ENCODE measurements around the gene MUC13. TPM values are rescaled to one million over a fixed set of nuclear protein-coding genes. Genes with fewer than 3 reads are reported as not detected.

MUC13 gene
- total and polyA plus RNA-seq, 2 of the 4 experiments (the other 2 are of a cell fraction) = not detected

DNA sequence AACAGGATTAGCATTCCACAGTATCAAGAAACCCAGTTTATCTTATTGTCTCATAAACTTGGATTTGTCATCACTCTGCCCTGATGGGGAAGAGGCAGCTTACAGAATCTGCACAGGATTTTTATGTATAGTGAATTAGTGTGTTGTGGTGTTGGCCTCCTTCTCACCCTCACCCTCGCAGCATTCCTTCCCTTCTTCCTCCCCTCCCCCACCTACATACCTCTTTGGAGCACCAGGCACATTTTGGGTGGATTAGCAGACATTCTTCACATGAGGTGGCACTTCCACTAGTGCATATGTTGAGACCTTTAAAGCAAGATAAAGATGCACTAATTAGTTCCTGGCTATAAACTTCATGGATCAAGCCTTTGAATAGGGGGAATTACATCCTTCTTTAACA is 61.3 kb downstream of the MUC13 start:
- WGBS, 2 experiments (ENCODE audit: extremely low coverage in 2 of 2, insufficient read length in 1 of 2) = no CpG with 5 or more reads among the region's 1 CpG
- H3K9ac ChIP-seq (ENCODE audit: low read depth, low read length) = no peak overlapping the region

More for the DNA sequence above, 61.3 kb downstream of the MUC13 start:
- Histone ChIP-seq H3K18ac (ENCODE audit: low read depth, low read length) (no peak overlapping the region), H3K27me3 (ENCODE audit: control insufficient read depth, insufficient read depth, low read length) (no peaks in the 10 kb centered on the region), H4K20me1 (ENCODE audit: insufficient read depth, low read length) (peaks cover 10% of the 10 kb centered on the region), H3K4me1 (ENCODE audit: control insufficient read depth, insufficient read depth, low read length) (peaks cover 7% of the 10 kb centered on the region), H2BK120ac (ENCODE audit: low read depth, low read length) (no peak overlapping the region), H2BK5ac (ENCODE audit: low read depth, low read length, poor library complexity, severe bottlenecking) (no peak overlapping the region), H3K27ac (ENCODE audit: insufficient read depth, low read length) (no peak overlapping the region), H4K91ac (ENCODE audit: insufficient read depth, low read depth, low read length) (no peak overlapping the region), H3K14ac (replicated peaks; ENCODE audit: low read depth, low read length) (0 out of 2 replicates have a peak overlapping the region, but pooled peaks have one; percentile 2), H3K36me3 (ENCODE audit: control insufficient read depth, insufficient read depth, low read length) (peaks cover 13% of the 10 kb centered on the region), H3K79me1 (ENCODE audit: low read depth in 1 of 2, low read length in 2 of 2) (peaks cover 16 to 68% of the 10 kb centered on the region in 2 experiments), H3K4me2 (ENCODE audit: low read depth, low read length) (no peak overlapping the region), H3K9me1 (ENCODE audit: insufficient read depth, low read length) (peaks cover 21% of the 10 kb centered on the region), H3K9me3 (ENCODE audit: control insufficient read depth, insufficient read depth, low read length) (no peaks in the 10 kb centered on the region), H2AFZ (replicated peaks; ENCODE audit: low read length, poor library complexity) (no peak overlapping the region), H2BK20ac (ENCODE audit: low read depth, low read length) (no peak overlapping the region), H3K4me3 (ENCODE audit: insufficient read depth, low read depth, low read length) (no peak overlapping the region), H3K56ac (ENCODE audit: extremely low read depth, insufficient read depth, low read length) (no peak overlapping the region), H2BK15ac (ENCODE audit: low read depth, low read length) (0 out of 3 replicates have a peak overlapping the region, but pooled peaks have one; percentile 30), H4K5ac (ENCODE audit: low read depth, low read length) (no peak overlapping the region), H3K23ac (ENCODE audit: low read depth, low read length) (0 out of 2 replicates have a peak overlapping the region, but pooled peaks have one; percentile 1), H4K8ac (ENCODE audit: low read depth in 2 of 2, low read length in 2 of 2) (no peak overlapping the region; a peak in 1 of 4 replicates), H2AK9ac (replicated peaks; ENCODE audit: low read depth, low read length, poor library complexity) (no peak overlapping the region), H2AK5ac (ENCODE audit: low read depth, low read length) (peak overlapping the region; percentile 59; the same call in 1 of the 2 replicates), H3K4ac (ENCODE audit: low read depth, low read length) (peak overlapping the region; percentile 2; the same call in 1 of the 2 replicates)
- in situ Hi-C loops (cut with MboI; ENCODE audit: low sequenced_read_pairs) = no loop called here
- no TSS peak for BruUV-seq (replicated peaks)
- no peak for DNase-seq
- TF ChIP-seq FOS (IDR thresholded peaks at IDR 0.05; ENCODE audit: low read depth, low read length) = no peak
- TF ChIP-seq, protein P1, sequence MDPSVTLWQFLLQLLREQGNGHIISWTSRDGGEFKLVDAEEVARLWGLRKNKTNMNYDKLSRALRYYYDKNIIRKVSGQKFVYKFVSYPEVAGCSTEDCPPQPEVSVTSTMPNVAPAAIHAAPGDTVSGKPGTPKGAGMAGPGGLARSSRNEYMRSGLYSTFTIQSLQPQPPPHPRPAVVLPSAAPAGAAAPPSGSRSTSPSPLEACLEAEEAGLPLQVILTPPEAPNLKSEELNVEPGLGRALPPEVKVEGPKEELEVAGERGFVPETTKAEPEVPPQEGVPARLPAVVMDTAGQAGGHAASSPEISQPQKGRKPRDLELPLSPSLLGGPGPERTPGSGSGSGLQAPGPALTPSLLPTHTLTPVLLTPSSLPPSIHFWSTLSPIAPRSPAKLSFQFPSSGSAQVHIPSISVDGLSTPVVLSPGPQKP (IDR thresholded peaks at IDR 0.05; ENCODE audit: borderline replicate concordance, low read depth, low read length) = no peak
- TF ChIP-seq SMC3 (IDR thresholded peaks at IDR 0.05; ENCODE audit: low read depth, low read length) = no peak
- no peak for TF ChIP-seq MAZ (IDR thresholded peaks at IDR 0.05; ENCODE audit: borderline replicate concordance, low read depth, low read length)
- TF ChIP-seq, protein P2, sequence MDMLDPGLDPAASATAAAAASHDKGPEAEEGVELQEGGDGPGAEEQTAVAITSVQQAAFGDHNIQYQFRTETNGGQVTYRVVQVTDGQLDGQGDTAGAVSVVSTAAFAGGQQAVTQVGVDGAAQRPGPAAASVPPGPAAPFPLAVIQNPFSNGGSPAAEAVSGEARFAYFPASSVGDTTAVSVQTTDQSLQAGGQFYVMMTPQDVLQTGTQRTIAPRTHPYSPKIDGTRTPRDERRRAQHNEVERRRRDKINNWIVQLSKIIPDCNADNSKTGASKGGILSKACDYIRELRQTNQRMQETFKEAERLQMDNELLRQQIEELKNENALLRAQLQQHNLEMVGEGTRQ (IDR thresholded peaks at IDR 0.05; ENCODE audit: low read depth, low read length) = no peak
- no peak for TF ChIP-seq CEBPB (IDR thresholded peaks at IDR 0.05; ENCODE audit: low read depth, low read length)
- TF ChIP-seq MXI1 (IDR thresholded peaks at IDR 0.05; ENCODE audit: borderline replicate concordance, low read depth, low read length) = no peak
- no peak for TF ChIP-seq CHD1 (IDR thresholded peaks at IDR 0.05; ENCODE audit: low read depth, low read length)
- TF ChIP-seq RCOR1 (IDR thresholded peaks at IDR 0.05; ENCODE audit: insufficient replicate concordance, low read length) = no peak
- no peak for TF ChIP-seq RFX5 (IDR thresholded peaks at IDR 0.05; ENCODE audit: low read depth, low read length)
- ChIA-PET CTCF (interaction anchor here (1.4 kb wide), 1 partner anchor 10 kb away, joined by 4 read pairs; no protein-coding TSS in a partner anchor), POLR2A (ENCODE audit: unreplicated experiment) (no interaction called here)
- ATAC-seq (ENCODE audit: low read depth) = peak; percentile 14
- dilution Hi-C loops (cut with HindIII; ENCODE audit: low sequenced_read_pairs, unreplicated experiment) = no loop called here
- intact Hi-C loops (cut with micrococcal nuclease) = no loop called here
